Glomerular visceral epithelial cell (primary cell): ENCODE results near the gene RAPGEFL1.
"Not testable (repeated sequence)": the region's sequence is repeated elsewhere in the genome, so short reads cannot be mapped to it uniquely, and the experiment has no call there.

Experiments used
- DNase-seq: peaks from one replicate; pipeline ENCODE4 v3.0.0-alpha.2; 2016; ENCODE audit errors: extremely low spot score

Gene RAPGEFL1

GRCh38 chr17:40174514-40174913 lies 2.8 kb upstream of the RAPGEFL1 start:
- no peak for DNase-seq

GRCh38 chr17:40175928-40176753 lies 1.1 kb upstream of the RAPGEFL1 start:
- no peak for DNase-seq

- DNase-seq = no peak
Observed at GRCh38 chr17:40176754-40177110, 538 bp upstream of the RAPGEFL1 start.

- no peak for DNase-seq
Observed at GRCh38 chr17:40178021-40178601, 841 bp downstream of the RAPGEFL1 start.

GRCh38 chr17:40178660-40179059 lies 1.4 kb downstream of the RAPGEFL1 start:
- DNase-seq = no peak

- no peak for DNase-seq
Observed at GRCh38 chr17:40179923-40180659, 2.8 kb downstream of the RAPGEFL1 start.

GRCh38 chr17:40180694-40181093 lies 3.4 kb downstream of the RAPGEFL1 start:
- DNase-seq = no peak

GRCh38 chr17:40181205-40181604 lies 3.9 kb downstream of the RAPGEFL1 start:
- no peak for DNase-seq

- no peak for DNase-seq
Observed at GRCh38 chr17:40182606-40183005, 5.3 kb downstream of the RAPGEFL1 start.

GRCh38 chr17:40187238-40187637 lies 10.0 kb downstream of the RAPGEFL1 start:
- DNase-seq = no peak

GRCh38 chr17:40188694-40189093 lies 11.4 kb downstream of the RAPGEFL1 start:
- no peak for DNase-seq

GRCh38 chr17:40190197-40191021 lies 13.1 kb downstream of the RAPGEFL1 start:
- DNase-seq = no peak

GRCh38 chr17:40191237-40192208 lies 14.3 kb downstream of the RAPGEFL1 start:
- DNase-seq = peak; percentile 76

GRCh38 chr17:40192961-40193360 lies 15.7 kb downstream of the RAPGEFL1 start:
- DNase-seq = no peak

GRCh38 chr17:40194821-40195220 lies 17.6 kb downstream of the RAPGEFL1 start:
- DNase-seq = no peak

GRCh38 chr17:40197550-40197949 lies 20.3 kb downstream of the RAPGEFL1 start:
- no peak for DNase-seq

GRCh38 chr17:40197965-40198456 lies 20.7 kb downstream of the RAPGEFL1 start:
- not testable (repeated sequence) for DNase-seq

GRCh38 chr17:40198576-40198975 lies 21.3 kb downstream of the RAPGEFL1 start:
- DNase-seq = no peak

GRCh38 chr17:40203131-40203530 lies 25.9 kb downstream of the RAPGEFL1 start:
- no peak for DNase-seq

- not testable (repeated sequence) for DNase-seq
Observed at GRCh38 chr17:40206193-40206592, 28.9 kb downstream of the RAPGEFL1 start.
